Ramos (cell line): Measurements from ENCODE around the gene KRTCAP2.
"Not testable (repeated sequence)": the region's sequence is repeated elsewhere in the genome, so short reads cannot be mapped to it uniquely, and the experiment has no call there.

Experiments used
- in situ Hi-C: fragments of 300-500 bp; cut with MboI; formaldehyde crosslinking; loops from one replicate; pipeline ENCODE4 v1.14.3; 2022; ENCODE audit warnings: low sequenced_read_pairs; ENCODE audit not compliant: unreplicated experiment

Gene KRTCAP2

GRCh38 chr1:155170806-155171205, 2.3 kb downstream of the KRTCAP2 start:
- in situ Hi-C loops = no loop called here

- in situ Hi-C loops = no loop called here
Measured at GRCh38 chr1:155170101-155170785, 2.9 kb downstream of the KRTCAP2 start.

GRCh38 chr1:155169541-155169940, 3.6 kb downstream of the KRTCAP2 start:
- in situ Hi-C loops = loop anchor here (5.0 kb wide), 1 partner anchor 77 kb away; no protein-coding TSS in a partner anchor

GRCh38 chr1:155168456-155169210, 4.5 kb downstream of the KRTCAP2 start:
- in situ Hi-C loops = loop anchor here (5.0 kb wide), 1 partner anchor 76 kb away; no protein-coding TSS in a partner anchor

- in situ Hi-C loops = loop anchor here (5.0 kb wide), 1 partner anchor 76 kb away; no protein-coding TSS in a partner anchor
Measured at GRCh38 chr1:155168105-155168445, 5.0 kb downstream of the KRTCAP2 start.

GRCh38 chr1:155167166-155168104, 5.7 kb downstream of the KRTCAP2 start:
- in situ Hi-C loops = loop anchor here (5.0 kb wide), 1 partner anchor 75 kb away; no protein-coding TSS in a partner anchor

- in situ Hi-C loops = loop anchor here (5.0 kb wide), 1 partner anchor 74 kb away; no protein-coding TSS in a partner anchor
Measured at GRCh38 chr1:155166471-155167165, 6.5 kb downstream of the KRTCAP2 start.

GRCh38 chr1:155166051-155166470, 7.0 kb downstream of the KRTCAP2 start:
- in situ Hi-C loops = loop anchor here (5.0 kb wide), 1 partner anchor 74 kb away; no protein-coding TSS in a partner anchor

GRCh38 chr1:155164625-155165024, 8.5 kb downstream of the KRTCAP2 start:
- in situ Hi-C loops = loop anchor here (5.0 kb wide), 1 partner anchor 72 kb away; no protein-coding TSS in a partner anchor

GRCh38 chr1:155163785-155164184, 9.3 kb downstream of the KRTCAP2 start:
- in situ Hi-C loops = not testable (repeated sequence)

GRCh38 chr1:155162631-155163030, 10.5 kb downstream of the KRTCAP2 start:
- in situ Hi-C loops = not testable (repeated sequence)

GRCh38 chr1:155160128-155160527, 13.0 kb downstream of the KRTCAP2 start:
- in situ Hi-C loops = no loop called here

GRCh38 chr1:155158991-155159390, 14.1 kb downstream of the KRTCAP2 start:
- in situ Hi-C loops = no loop called here

- in situ Hi-C loops = not testable (repeated sequence)
Measured at GRCh38 chr1:155155996-155156643, 17.0 kb downstream of the KRTCAP2 start.

- in situ Hi-C loops = no loop called here
Measured at GRCh38 chr1:155145491-155145890, 27.6 kb downstream of the KRTCAP2 start.

- in situ Hi-C loops = no loop called here
Measured at GRCh38 chr1:155141749-155142148, 31.4 kb downstream of the KRTCAP2 start.

- in situ Hi-C loops = no loop called here
Measured at GRCh38 chr1:155140630-155140953, 32.5 kb downstream of the KRTCAP2 start.

GRCh38 chr1:155139895-155140629, 33.0 kb downstream of the KRTCAP2 start, which contains the start of gene DPM3:
Gene DPM3, minus strand, starts transcription at chr1:155140531. Its CDS starts 291 bp downstream, at chr1:155140240.
- in situ Hi-C loops = no loop called here
